Activated CD8-positive, alpha-beta T cell treated with anti-CD3 and anti-CD28 coated beads for 36 hours (primary cell): ENCODE data around the gene ZHX3. TPM values are rescaled to one million over a fixed set of nuclear protein-coding genes. Genes with fewer than 3 reads are reported as not detected.
"Not testable (repeated sequence)": the region's sequence is repeated elsewhere in the genome, so short reads cannot be mapped to it uniquely, and the experiment has no call there.

Experiments
- ATAC-seq: fragments of 200-7000 bp; cut with Tn5 transposase; one replicate; pipeline ENCODE4 v1.10.0; 2021; ENCODE audit warnings: mild to moderate bottlenecking, moderate library complexity
- CTCF ChIA-PET: fragments of 350-600 bp; sonication (Branson Sonifier 250); formaldehyde crosslinking; loops from one replicate; lab custom pipeline; 2021; ENCODE audit warnings: antibody characterized with exemption; lab: Charles Lee
- POLR2A ChIA-PET: fragments of 350-600 bp; sonication (Branson Sonifier 250); formaldehyde crosslinking; loops from one replicate; lab custom pipeline; 2021; ENCODE audit warnings: antibody characterized with exemption; lab: Charles Lee
- DNase-seq: peaks from one replicate; pipeline ENCODE4 v3.0.0-alpha.2; 2020
- H3K27ac Mint-ChIP-seq: one replicate; pipeline ENCODE4 v1.8.0; 2021; ENCODE audit warnings: mild to moderate bottlenecking, mixed read lengths
- H3K27me3 Mint-ChIP-seq: one replicate; pipeline ENCODE4 v1.8.0; 2021; ENCODE audit warnings: mixed read lengths
- H3K36me3 Mint-ChIP-seq: one replicate; pipeline ENCODE4 v1.8.0; 2021; ENCODE audit warnings: low read depth, mixed read lengths
- H3K4me1 Mint-ChIP-seq: one replicate; pipeline ENCODE4 v1.8.0; 2021; ENCODE audit warnings: low read depth, mixed read lengths
- H3K4me3 Mint-ChIP-seq: one replicate; pipeline ENCODE4 v1.8.0; 2021; ENCODE audit warnings: mild to moderate bottlenecking, moderate library complexity, mixed read lengths
- H3K9me3 Mint-ChIP-seq: one replicate; pipeline ENCODE4 v1.8.0; 2021; ENCODE audit warnings: mixed read lengths
- intact Hi-C: fragments of 100-400 bp; cut with micrococcal nuclease; formaldehyde crosslinking; loops from one replicate; pipeline ENCODE4 v1.10.0; 2022
- total RNA-seq, 2 experiments: library from RNA; stranded (reverse); gene quantifications; one replicate each; pipeline ENCODE4 v1.2.3, GENCODE V29; 2021
- TF ChIP-seq, protein P1 (sequence below): fragments of 200-600 bp; IDR thresholded peaks from one replicate; pipeline ENCODE4 v1.8.0; 2022; ENCODE audit warnings: antibody characterized with exemption, mild to moderate bottlenecking

ZHX3 gene
- total RNA-seq, 2 experiments from 2014 or later, result 14.1 to 14.2 TPM

GRCh38 chr20:41135187-41135887 is 182.2 kb downstream of the ZHX3 start:
- H3K4me1 Mint-ChIP-seq, result peaks cover 58% of the 10 kb centered on the region
- H3K4me3 Mint-ChIP-seq, result peak overlapping the region; percentile 91

DNA sequence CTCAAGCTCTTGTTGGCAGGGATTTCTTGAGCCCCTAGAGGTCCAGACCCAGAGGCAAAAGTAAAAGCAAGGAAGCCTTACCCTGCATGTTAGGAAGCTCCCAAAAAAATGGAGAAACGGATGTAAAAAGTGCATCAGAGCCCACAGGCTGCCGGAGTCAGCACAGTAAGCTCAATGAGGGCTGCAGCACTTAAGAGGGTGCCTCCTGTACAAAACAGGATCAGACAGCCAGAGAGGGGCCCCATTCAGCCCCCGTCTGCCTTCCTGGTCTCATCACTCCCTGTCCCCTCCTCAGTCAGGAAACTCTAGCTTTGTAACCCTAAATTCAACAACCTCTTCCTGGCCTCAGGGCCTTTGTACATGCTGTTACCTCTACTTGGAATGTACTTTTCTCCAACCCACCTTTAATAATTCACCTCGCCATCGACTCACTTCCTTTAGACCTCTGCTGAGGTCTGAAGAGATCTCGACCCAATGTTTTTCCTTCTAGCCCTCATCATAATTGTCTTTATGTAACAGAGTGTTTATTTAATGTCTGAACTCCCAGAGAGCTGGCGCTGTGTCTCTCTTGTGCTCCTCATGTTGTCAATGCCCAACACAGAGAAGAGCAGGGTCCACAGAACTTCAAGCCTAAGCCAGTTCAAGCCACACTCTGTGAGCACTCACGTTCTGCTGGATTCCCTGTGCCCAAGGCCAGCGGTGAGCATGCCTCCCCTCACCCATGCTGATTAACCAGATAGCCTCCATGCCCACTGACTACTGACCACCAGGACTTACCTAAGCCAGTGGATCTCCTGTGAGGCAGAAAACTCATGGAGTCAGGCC is 183.0 kb downstream of the ZHX3 start:
- Mint-ChIP-seq H3K4me3 (no peak overlapping the region), H3K9me3 (no peaks in the 10 kb centered on the region), H3K27ac (peak overlapping the region; percentile 83), H3K36me3 (peaks cover 14% of the 10 kb centered on the region), H3K4me1 (peaks cover 51% of the 10 kb centered on the region), H3K27me3 (no peaks in the 10 kb centered on the region)
- TF ChIP-seq, protein P1, sequence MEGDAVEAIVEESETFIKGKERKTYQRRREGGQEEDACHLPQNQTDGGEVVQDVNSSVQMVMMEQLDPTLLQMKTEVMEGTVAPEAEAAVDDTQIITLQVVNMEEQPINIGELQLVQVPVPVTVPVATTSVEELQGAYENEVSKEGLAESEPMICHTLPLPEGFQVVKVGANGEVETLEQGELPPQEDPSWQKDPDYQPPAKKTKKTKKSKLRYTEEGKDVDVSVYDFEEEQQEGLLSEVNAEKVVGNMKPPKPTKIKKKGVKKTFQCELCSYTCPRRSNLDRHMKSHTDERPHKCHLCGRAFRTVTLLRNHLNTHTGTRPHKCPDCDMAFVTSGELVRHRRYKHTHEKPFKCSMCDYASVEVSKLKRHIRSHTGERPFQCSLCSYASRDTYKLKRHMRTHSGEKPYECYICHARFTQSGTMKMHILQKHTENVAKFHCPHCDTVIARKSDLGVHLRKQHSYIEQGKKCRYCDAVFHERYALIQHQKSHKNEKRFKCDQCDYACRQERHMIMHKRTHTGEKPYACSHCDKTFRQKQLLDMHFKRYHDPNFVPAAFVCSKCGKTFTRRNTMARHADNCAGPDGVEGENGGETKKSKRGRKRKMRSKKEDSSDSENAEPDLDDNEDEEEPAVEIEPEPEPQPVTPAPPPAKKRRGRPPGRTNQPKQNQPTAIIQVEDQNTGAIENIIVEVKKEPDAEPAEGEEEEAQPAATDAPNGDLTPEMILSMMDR, result no peak
- POLR2A ChIA-PET, result interaction anchor here (0.7 to 15.4 kb wide), 4 partner anchors 23 to 64 kb away, joined by 3 to 361 read pairs (median 4); no protein-coding TSS in a partner anchor
- CTCF ChIA-PET, result interaction anchor here (0.7 to 14.5 kb wide), 47 partner anchors 9 to 481 kb away, joined by 3 to 209 read pairs (median 5); partner anchors contain the start of gene LPIN3
- no peak for ATAC-seq
- no peak for DNase-seq
- intact Hi-C loops, result loop anchor here (1.0 to 5.0 kb wide), 2 partner anchors 98 to 203 kb away; no protein-coding TSS in a partner anchor

More at GRCh38 chr20:41135187-41135887, 182.2 kb downstream of the ZHX3 start:
- peak; percentile 80 for DNase-seq
- peaks cover 22% of the 10 kb centered on the region for H3K36me3 Mint-ChIP-seq
- TF ChIP-seq, protein P1, result peak; percentile 93
- no peak for ATAC-seq
- no peaks in the 10 kb centered on the region for H3K9me3 Mint-ChIP-seq
- CTCF ChIA-PET, result interaction anchor here (0.6 to 14.5 kb wide), 46 partner anchors 9 to 480 kb away, joined by 3 to 209 read pairs (median 5); partner anchors contain the start of gene LPIN3
- peak overlapping the region; percentile 17 for H3K27ac Mint-ChIP-seq
- no peaks in the 10 kb centered on the region for H3K27me3 Mint-ChIP-seq
- intact Hi-C loops, result loop anchor here (1.0 to 5.0 kb wide), 2 partner anchors 97 to 202 kb away; no protein-coding TSS in a partner anchor
- POLR2A ChIA-PET, result interaction anchor here (1.2 to 15.4 kb wide), 4 partner anchors 15 to 41 kb away, joined by 3 to 361 read pairs (median 4); no protein-coding TSS in a partner anchor

- POLR2A ChIA-PET, result interaction anchor here (0.7 to 15.4 kb wide), 5 partner anchors 15 to 65 kb away, joined by 3 to 361 read pairs (median 4); no protein-coding TSS in a partner anchor
- Mint-ChIP-seq H3K4me1 (peaks cover 44% of the 10 kb centered on the region), H3K27me3 (no peaks in the 10 kb centered on the region), H3K9me3 (no peaks in the 10 kb centered on the region), H3K36me3 (peaks cover 7% of the 10 kb centered on the region), H3K27ac (peak overlapping the region; percentile 83), H3K4me3 (no peak overlapping the region)
- DNase-seq (peak; percentile 84), ATAC-seq (peak; percentile 13)
- CTCF ChIA-PET, result interaction anchor here (0.7 to 14.5 kb wide), 25 partner anchors 8 to 482 kb away, joined by 3 to 209 read pairs (median 7); partner anchors contain the start of gene LPIN3
- TF ChIP-seq, protein P1, result no peak
- intact Hi-C loops, result no loop called here
Measured at GRCh38 chr20:41133709-41134361, 183.7 kb downstream of the ZHX3 start.

DNA sequence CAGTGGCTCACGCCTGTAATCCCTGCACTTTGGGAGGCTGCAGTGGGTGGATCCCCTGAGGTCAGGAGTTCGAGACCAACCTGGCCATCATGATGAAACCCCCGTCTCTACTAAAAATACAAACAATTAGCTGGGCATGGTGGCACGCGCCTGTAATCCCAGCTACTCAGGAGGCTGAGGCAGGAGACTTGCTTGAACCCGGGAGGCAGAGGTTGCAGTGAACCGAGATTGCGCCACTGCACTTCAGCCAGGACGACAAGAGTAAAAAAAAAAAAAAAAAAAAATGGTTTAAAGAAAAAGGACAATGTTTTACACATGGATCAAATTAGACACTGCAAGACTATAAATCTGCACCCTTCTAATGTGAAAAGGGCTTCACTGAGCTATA is 185.1 kb downstream of the ZHX3 start:
- H3K27ac Mint-ChIP-seq, intact Hi-C loops, H3K9me3 Mint-ChIP-seq, H3K27me3 Mint-ChIP-seq, H3K36me3 Mint-ChIP-seq, H3K4me3 Mint-ChIP-seq, ATAC-seq, DNase-seq: not testable (repeated sequence)
- H3K4me1 Mint-ChIP-seq, result peaks cover 44% of the 10 kb centered on the region
- ChIA-PET CTCF (interaction anchor here (0.7 to 4.7 kb wide), 7 partner anchors 10 to 295 kb away, joined by 3 to 72 read pairs (median 3); partner anchors contain the start of gene LPIN3), POLR2A (interaction anchor here (0.8 to 1.2 kb wide), 2 partner anchors 10 to 13 kb away, joined by 3 read pairs; no protein-coding TSS in a partner anchor)
